IMR-90 (cell line): ENCODE results near the gene KCTD18. TPM values are rescaled to one million over a fixed set of nuclear protein-coding genes. Genes with fewer than 3 reads are reported as not detected.

ENCODE experiments used
- ATAC-seq: fragments of 200-7000 bp; cut with Tn5 transposase; 2 replicates; pipeline ENCODE4 v1.9.1; 2020; ENCODE audit warnings: low read depth, mild to moderate bottlenecking, moderate library complexity
- BruUV-seq: library from RNA; stranded (reverse); fragments of 400-500 nt; replicated peaks from 2 replicates; lab custom pipeline; 2021; lab: Mats Ljungman, UMichigan
- CTCF ChIA-PET: fragments of 300-600 bp; formaldehyde crosslinking; extraction: SDS; loops from one replicate; lab custom pipeline; 2021; ENCODE audit warnings: antibody characterized with exemption; lab: Yijun Ruan, JAX
- POLR2A ChIA-PET: fragments of 300-600 bp; sonication (Branson Sonifier 250); formaldehyde crosslinking; loops from one replicate; lab custom pipeline; 2022; ENCODE audit warnings: antibody characterized with exemption; ENCODE audit not compliant: unreplicated experiment; lab: Charles Lee
- DNase-seq: peaks from one replicate; pipeline ENCODE4 v3.0.0; 2013
- H2AFZ ChIP-seq: replicated peaks from 2 replicates; pipeline ENCODE3; 2013; ENCODE audit warnings: low read length, mild to moderate bottlenecking; ENCODE audit not compliant: poor library complexity
- H2AK5ac ChIP-seq: 2 replicates; pipeline ENCODE4 v1.6.1; 2013; ENCODE audit warnings: low read depth, low read length, inconsistent platforms
- H2AK9ac ChIP-seq: replicated peaks from 2 replicates; pipeline ENCODE3; 2013; ENCODE audit warnings: mild to moderate bottlenecking, low read depth, low read length, moderate library complexity; ENCODE audit not compliant: poor library complexity
- H2BK120ac ChIP-seq: 2 replicates; pipeline ENCODE4 v1.6.1; 2013; ENCODE audit warnings: low read depth, low read length, inconsistent platforms
- H2BK15ac ChIP-seq: 3 replicates; pipeline ENCODE4 v1.6.1; 2013; ENCODE audit warnings: low read depth, low read length, inconsistent platforms
- H2BK20ac ChIP-seq: 2 replicates; pipeline ENCODE4 v1.6.1; 2013; ENCODE audit warnings: low read depth, mild to moderate bottlenecking, inconsistent platforms, low read length, moderate library complexity
- H2BK5ac ChIP-seq: 2 replicates; pipeline ENCODE4 v1.6.1; 2013; ENCODE audit warnings: mild to moderate bottlenecking, low read depth, low read length, inconsistent platforms; ENCODE audit not compliant: poor library complexity, severe bottlenecking
- H3K14ac ChIP-seq: replicated peaks from 2 replicates; pipeline ENCODE4 v1.6.1; 2013; ENCODE audit warnings: low read depth, low read length, inconsistent platforms
- H3K18ac ChIP-seq: 2 replicates; pipeline ENCODE4 v1.6.1; 2013; ENCODE audit warnings: low read depth, low read length, control low read depth
- H3K23ac ChIP-seq: 2 replicates; pipeline ENCODE4 v1.6.1; 2013; ENCODE audit warnings: low read depth, low read length, inconsistent platforms
- H3K27ac ChIP-seq: 2 replicates; pipeline ENCODE4 v1.5.1; 2013; ENCODE audit warnings: mild to moderate bottlenecking, control low read depth, low read length; ENCODE audit not compliant: insufficient read depth
- H3K27me3 ChIP-seq: 2 replicates; pipeline ENCODE4 v1.6.1; 2013; ENCODE audit warnings: low read length; ENCODE audit not compliant: control insufficient read depth, insufficient read depth
- H3K36me3 ChIP-seq: 2 replicates; pipeline ENCODE4 v1.6.1; 2013; ENCODE audit warnings: low read length, mixed read lengths; ENCODE audit not compliant: control insufficient read depth, insufficient read depth
- H3K4ac ChIP-seq: 2 replicates; pipeline ENCODE4 v1.6.1; 2013; ENCODE audit warnings: low read depth, low read length, inconsistent platforms
- H3K4me1 ChIP-seq: 2 replicates; pipeline ENCODE4 v1.6.1; 2013; ENCODE audit warnings: low read length, mixed read lengths; ENCODE audit not compliant: control insufficient read depth, insufficient read depth
- H3K4me2 ChIP-seq: 2 replicates; pipeline ENCODE4 v1.6.1; 2013; ENCODE audit warnings: low read depth, mild to moderate bottlenecking, control low read depth, low read length, moderate library complexity
- H3K4me3 ChIP-seq: 2 replicates; pipeline ENCODE4 v1.5.1; 2013; ENCODE audit warnings: low read depth, mild to moderate bottlenecking, control low read depth, low read length, moderate library complexity; ENCODE audit not compliant: insufficient read depth
- H3K56ac ChIP-seq: 2 replicates; pipeline ENCODE4 v1.6.1; 2013; ENCODE audit warnings: low read length, inconsistent platforms; ENCODE audit not compliant: insufficient read depth; ENCODE audit errors: extremely low read depth
- H3K79me1 ChIP-seq, 2 experiments: 2 replicates each; pipeline ENCODE4 v1.6.1; 2013; ENCODE audit warnings: low read length in 2 of 2, inconsistent platforms in 1 of 2, low read depth in 1 of 2
- H3K9ac ChIP-seq: 2 replicates; pipeline ENCODE4 v1.6.1; 2013; ENCODE audit warnings: low read depth, low read length, control low read depth
- H3K9me1 ChIP-seq: 2 replicates; pipeline ENCODE4 v1.6.1; 2013; ENCODE audit warnings: low read length, inconsistent platforms; ENCODE audit not compliant: insufficient read depth
- H3K9me3 ChIP-seq: 2 replicates; pipeline ENCODE4 v1.6.1; 2013; ENCODE audit warnings: low read length; ENCODE audit not compliant: control insufficient read depth, insufficient read depth
- H4K20me1 ChIP-seq: 2 replicates; pipeline ENCODE4 v1.6.1; 2013; ENCODE audit warnings: low read length, inconsistent platforms; ENCODE audit not compliant: insufficient read depth
- H4K5ac ChIP-seq: 2 replicates; pipeline ENCODE4 v1.6.1; 2013; ENCODE audit warnings: mild to moderate bottlenecking, low read depth, low read length, control low read depth
- H4K8ac ChIP-seq, 2 experiments: 2 replicates each; pipeline ENCODE4 v1.6.1; 2013; ENCODE audit warnings: low read depth in 2 of 2, low read length in 2 of 2, control low read depth in 1 of 2, inconsistent platforms in 1 of 2
- H4K91ac ChIP-seq: 2 replicates; pipeline ENCODE4 v1.6.1; 2013; ENCODE audit warnings: low read depth, low read length, inconsistent platforms; ENCODE audit not compliant: insufficient read depth
- BHLHE40 ChIP-seq: fragments of 150-350 bp; IDR thresholded peaks from 2 replicates; pipeline ENCODE4 v1.6.1; 2016; ENCODE audit warnings: mild to moderate bottlenecking, low read depth, low read length
- CEBPB ChIP-seq: IDR thresholded peaks from 2 replicates; pipeline ENCODE4 v1.6.1; 2012; ENCODE audit warnings: low read depth, low read length, improper control_type of control experiment
- FOS ChIP-seq: fragments of 150-350 bp; IDR thresholded peaks from 2 replicates; pipeline ENCODE4 v1.6.1; 2016; ENCODE audit warnings: low read depth, low read length
- MAFK ChIP-seq: IDR thresholded peaks from 2 replicates; pipeline ENCODE4 v1.6.1; 2012; ENCODE audit warnings: low read depth, low read length, improper control_type of control experiment
- MAZ ChIP-seq: IDR thresholded peaks from 2 replicates; pipeline ENCODE4 v1.6.1; 2012; ENCODE audit warnings: low read depth, mild to moderate bottlenecking, low read length, improper control_type of control experiment, moderate library complexity, borderline replicate concordance
- POLR2A ChIP-seq: IDR thresholded peaks from 2 replicates; pipeline ENCODE4 v1.6.1; 2012; ENCODE audit warnings: mild to moderate bottlenecking, low read depth, low read length
- RFX5 ChIP-seq: IDR thresholded peaks from 2 replicates; pipeline ENCODE4 v1.8.0; 2012; ENCODE audit warnings: low read depth, mild to moderate bottlenecking, low read length, moderate library complexity
- WGBS, 2 experiments: methylation state at CpG; one replicate each; pipeline versions ENCODE4 v1.1.5 to v1.1.7; 2013; ENCODE audit warnings: missing lambda C conversion rate in 2 of 2; ENCODE audit not compliant: insufficient read length in 1 of 2; ENCODE audit errors: extremely low coverage in 2 of 2; 5-methylcytosine and 5-hydroxymethylcytosine counted together
- dilution Hi-C: fragments of 300-500 bp; cut with HindIII; formaldehyde crosslinking; loops from one replicate; pipeline ENCODE4 v1.14.3; 2018; ENCODE audit warnings: low sequenced_read_pairs; ENCODE audit not compliant: unreplicated experiment
- in situ Hi-C: fragments of 300-500 bp; cut with MboI; formaldehyde crosslinking; loops from 3 replicates; pipeline ENCODE4 v1.14.3; 2019; ENCODE audit warnings: low sequenced_read_pairs, inconsistent platforms, mixed read lengths
- intact Hi-C: fragments of 100-400 bp; cut with micrococcal nuclease; formaldehyde crosslinking; loops from 2 replicates; pipeline ENCODE4 v1.10.0; 2022
- polyA plus RNA-seq, 3 experiments: library from polyadenylated mRNA; depleted of rRNA; stranded (reverse); fragments of >200 nt; gene quantifications; 2 replicates each; pipeline ENCODE4 v1.2.3, GENCODE V29; 2012; ENCODE audit warnings: low replicate concordance in 1 of 3
- total RNA-seq: library from RNA; depleted of rRNA; stranded (reverse); fragments of >200 nt; gene quantifications from 2 replicates; pipeline ENCODE4 v1.2.3, GENCODE V29; 2012

Gene KCTD18
- total and polyA plus RNA-seq, 2 of the 4 experiments (the other 2 are of a cell fraction) = 6.7 to 10.4 TPM

- H3K9me1 ChIP-seq = peaks cover 24% of the 10 kb centered on the region
- H3K36me3 ChIP-seq = peaks cover 32% of the 10 kb centered on the region
- H2BK5ac ChIP-seq = peak overlapping the region; percentile 29
- no peaks in the 10 kb centered on the region for H3K9me3 ChIP-seq
- no peak overlapping the region for H3K56ac ChIP-seq
- ATAC-seq (peak; percentile 86), DNase-seq (peak; percentile 71)
- H3K4ac ChIP-seq = peak overlapping the region; percentile 14; the same call in 1 of the 2 replicates
- ChIA-PET POLR2A (no interaction called here), CTCF (no interaction called here)
- 0 out of 2 replicates have a peak overlapping the region, but pooled peaks have one; percentile 1 for H3K18ac ChIP-seq
- 0 out of 3 replicates have a peak overlapping the region, but pooled peaks have one; percentile 1 for H2BK15ac ChIP-seq
- peak overlapping the region; percentile 26; the same call in 1 of the 2 replicates for H3K23ac ChIP-seq
- 50% methylated on average over 2 of the region's 4 CpGs; no CpG with 5 or more reads in 1 of the 2 experiments for WGBS, 2 experiments
- H3K79me1 ChIP-seq = peaks cover 19 to 63% of the 10 kb centered on the region in 2 experiments
- H3K4me2 ChIP-seq = peak overlapping the region; percentile 22; the same call in 1 of the 2 replicates
- H4K8ac ChIP-seq = peak overlapping the region in 1 of 2 experiments; percentile 20; a peak in 1 of 4 replicates
- H3K27me3 ChIP-seq = no peaks in the 10 kb centered on the region
- H4K20me1 ChIP-seq = peaks cover 12% of the 10 kb centered on the region
- H2AK9ac ChIP-seq = no peak overlapping the region
- H3K4me1 ChIP-seq = peaks cover 10% of the 10 kb centered on the region
- in situ Hi-C loops (no loop called here), dilution Hi-C loops (no loop called here), intact Hi-C loops (no loop called here)
- no peak overlapping the region for H2BK20ac ChIP-seq
- no peak overlapping the region for H3K14ac ChIP-seq
- no peak overlapping the region for H3K4me3 ChIP-seq
- TF ChIP-seq BHLHE40 = peak; percentile 43; the same call in 1 of the 2 replicates
- peak; percentile 39; the same call in 1 of the 2 replicates for TF ChIP-seq FOS
- TF ChIP-seq RFX5 = no peak
- TF ChIP-seq MAZ = no peak
- no peak for TF ChIP-seq MAFK
- TF ChIP-seq POLR2A = no peak
- peak; percentile 23; the same call in 1 of the 2 replicates for TF ChIP-seq CEBPB
- H3K27ac ChIP-seq = no peak overlapping the region
- H4K91ac ChIP-seq = peak overlapping the region; percentile 26; the same call in 1 of the 2 replicates
- no peak overlapping the region for H4K5ac ChIP-seq
- H2BK120ac ChIP-seq = peak overlapping the region; percentile 13; the same call in 1 of the 2 replicates
- BruUV-seq = no TSS peak
- H3K9ac ChIP-seq = no peak overlapping the region
- H2AFZ ChIP-seq = peak overlapping the region; percentile 38
- H2AK5ac ChIP-seq = peak overlapping the region; percentile 16; the same call in 1 of the 2 replicates
Measured at GRCh38 chr2:200454927-200455801, 54.7 kb downstream of the KCTD18 start.
